ENCODE results near the gene NHSL2. TPM values are rescaled to one million over a fixed set of nuclear protein-coding genes. Genes with fewer than 3 reads are reported as not detected.

NHSL2 gene
- polyA plus RNA-seq, 3 donors: 16.6 to 39.8 (median 22.8) TPM

- H3K27ac ChIP-seq (ENCODE audit: low read depth in 1 of 2, low read length in 2 of 2): no peak overlapping the region
- H3K4me2 ChIP-seq (replicated peaks; ENCODE audit: extremely low read depth, low read length, poor library complexity, severe bottlenecking): no peak overlapping the region
- H3K4me1 ChIP-seq (ENCODE audit: control insufficient read depth in 1 of 2, insufficient read depth in 2 of 2, low read length in 2 of 2): no peaks in the 10 kb centered on the region
- no peak overlapping the region for H2AFZ ChIP-seq (ENCODE audit: insufficient read depth, low read depth, low read length, poor library complexity, severe bottlenecking)
- no peaks in the 10 kb centered on the region for H4K20me1 ChIP-seq (ENCODE audit: insufficient read depth, low read length)
- H3K4me3 ChIP-seq (replicated peaks in 1 of 3; ENCODE audit: low read depth in 2 of 3, low read length in 3 of 3): no peak overlapping the region
- WGBS (ENCODE audit: insufficient coverage): 96% methylated on average over 5 of the region's 7 CpGs
- peaks cover 3 to 6% (median 3%) of the 10 kb centered on the region in 3 donors for H3K27me3 Mint-ChIP-seq (ENCODE audit: low read depth in 3 of 3)
- no peaks in the 10 kb centered on the region for H3K36me3 Mint-ChIP-seq
- no peak for TF ChIP-seq CTCF (IDR thresholded peaks at IDR 0.05)
- peaks cover 0 to 1% (median 0%) of the 10 kb centered on the region in 7 donors for H3K9me3 Mint-ChIP-seq
- peaks cover 1% of the 10 kb centered on the region for H3K4me1 Mint-ChIP-seq
- H3K36me3 ChIP-seq (replicated peaks in 1 of 2; ENCODE audit: control insufficient read depth in 1 of 2, insufficient read depth in 2 of 2, low read length in 2 of 2): no peaks in the 10 kb centered on the region
- no peak overlapping the region for H3K9ac ChIP-seq (ENCODE audit: insufficient read depth, low read length, poor library complexity, severe bottlenecking)
- no peaks in the 10 kb centered on the region for H3K9me3 ChIP-seq (replicated peaks in 1 of 2; ENCODE audit: control insufficient read depth in 1 of 2, insufficient read depth in 1 of 2, low read length in 2 of 2)
- no peak overlapping the region for H3K4me3 Mint-ChIP-seq
- H3K27ac Mint-ChIP-seq: no peak overlapping the region
- H3K27me3 ChIP-seq (ENCODE audit: control insufficient read depth in 2 of 2, insufficient read depth in 2 of 2, low read length in 2 of 2): no peaks in the 10 kb centered on the region
- no peak for DNase-seq
- intact Hi-C loops (cut with micrococcal nuclease): no loop called here
- no peaks in the 10 kb centered on the region for H3K79me2 ChIP-seq (ENCODE audit: insufficient read depth, low read length)
Measured at GRCh38 chrX:71927040-71927439, 16.4 kb downstream of the NHSL2 start.

- Histone ChIP-seq H3K27ac (ENCODE audit: low read depth in 1 of 2, low read length in 2 of 2) (no peak overlapping the region), H3K27me3 (ENCODE audit: control insufficient read depth in 2 of 2, insufficient read depth in 2 of 2, low read length in 2 of 2) (no peaks in the 10 kb centered on the region), H3K9me3 (replicated peaks in 1 of 2; ENCODE audit: control insufficient read depth in 1 of 2, insufficient read depth in 1 of 2, low read length in 2 of 2) (no peaks in the 10 kb centered on the region), H3K9ac (ENCODE audit: insufficient read depth, low read length, poor library complexity, severe bottlenecking) (no peak overlapping the region), H3K4me2 (replicated peaks; ENCODE audit: extremely low read depth, low read length, poor library complexity, severe bottlenecking) (no peak overlapping the region), H3K4me1 (ENCODE audit: control insufficient read depth in 1 of 2, insufficient read depth in 2 of 2, low read length in 2 of 2) (no peaks in the 10 kb centered on the region), H3K79me2 (ENCODE audit: insufficient read depth, low read length) (no peaks in the 10 kb centered on the region), H3K36me3 (replicated peaks in 1 of 2; ENCODE audit: control insufficient read depth in 1 of 2, insufficient read depth in 2 of 2, low read length in 2 of 2) (no peaks in the 10 kb centered on the region), H4K20me1 (ENCODE audit: insufficient read depth, low read length) (no peaks in the 10 kb centered on the region), H3K4me3 (replicated peaks in 1 of 3; ENCODE audit: low read depth in 2 of 3, low read length in 3 of 3) (no peak overlapping the region), H2AFZ (ENCODE audit: insufficient read depth, low read depth, low read length, poor library complexity, severe bottlenecking) (no peak overlapping the region)
- H3K9me3 Mint-ChIP-seq: peaks cover 0 to 1% (median 0%) of the 10 kb centered on the region in 7 donors
- TF ChIP-seq CTCF (IDR thresholded peaks at IDR 0.05): no peak
- intact Hi-C loops (cut with micrococcal nuclease): no loop called here
- peak overlapping the region in 1 of 7 donors; percentile 8 for H3K27ac Mint-ChIP-seq
- no peaks in the 10 kb centered on the region for H3K4me1 Mint-ChIP-seq
- H3K27me3 Mint-ChIP-seq (ENCODE audit: low read depth in 3 of 3): peaks cover 2 to 7% (median 3%) of the 10 kb centered on the region in 3 donors
- DNase-seq: no peak
- no peaks in the 10 kb centered on the region for H3K36me3 Mint-ChIP-seq
- H3K4me3 Mint-ChIP-seq: no peak overlapping the region
- WGBS (ENCODE audit: insufficient coverage): no CpG with 5 or more reads among the region's 2 CpGs
Measured at GRCh38 chrX:71928856-71929255, 18.2 kb downstream of the NHSL2 start.
